GM12878 (cell line): ENCODE data around the gene FAF1. TPM values are rescaled to one million over a fixed set of nuclear protein-coding genes. Genes with fewer than 3 reads are reported as not detected.

Experiments
- ATAC-seq: fragments of 200-7000 bp; cut with Tn5 transposase; 3 replicates; pipeline ENCODE4 v1.9.1; 2020; ENCODE audit warnings: mild to moderate bottlenecking, moderate library complexity
- BruUV-seq: library from RNA; stranded (reverse); fragments of 400-500 nt; replicated peaks from 2 replicates; lab custom pipeline; 2021; lab: Mats Ljungman, UMichigan
- CTCF ChIA-PET: fragments of 300-600 bp; sonication (Branson Sonifier 250); formaldehyde crosslinking; extraction: SDS; loops from one replicate; lab custom pipeline; 2021; ENCODE audit warnings: inconsistent platforms; lab: Yijun Ruan, JAX
- POLR2A ChIA-PET: fragments of 350-600 bp; formaldehyde crosslinking; extraction: SDS; loops from one replicate; lab custom pipeline; 2021; ENCODE audit warnings: inconsistent platforms; lab: Charles Lee
- RAD21 ChIA-PET: fragments of 300-600 bp; sonication (Branson Sonifier 250); formaldehyde crosslinking; loops from one replicate; lab custom pipeline; 2023; ENCODE audit warnings: antibody characterized with exemption; ENCODE audit not compliant: unreplicated experiment; lab: Charles Lee
- SMC1A ChIA-PET: fragments of 300-600 bp; sonication (Branson Sonifier 250); formaldehyde crosslinking; loops from one replicate; lab custom pipeline; 2023; ENCODE audit not compliant: unreplicated experiment, uncharacterized antibody; lab: Charles Lee
- DNase-seq: peaks from one replicate; pipeline ENCODE4 v3.0.0-alpha.2; 2011; ENCODE audit warnings: low read depth, low spot score
- FAIRE-seq: peaks from 3 replicates; lab custom pipeline; 2011; peaks lifted over from hg19 to GRCh38; lab: Jason Lieb, UNC
- H2AFZ ChIP-seq: 2 replicates; pipeline ENCODE4 v1.6.0; 2011; ENCODE audit warnings: low read depth, low read length, control low read depth; ENCODE audit not compliant: control insufficient read depth
- H3K27ac ChIP-seq: 2 replicates; pipeline ENCODE4 v1.5.1; 2011; ENCODE audit warnings: control low read depth; ENCODE audit not compliant: control insufficient read depth, insufficient read depth
- H3K27me3 ChIP-seq, 2 experiments: replicated peaks in 1 of 2; 2 replicates each; pipeline versions ENCODE4 v1.6.0 to v1.6.1; 2011; ENCODE audit warnings: low read length in 1 of 2; ENCODE audit not compliant: control insufficient read depth in 2 of 2, insufficient read depth in 2 of 2
- H3K36me3 ChIP-seq, 2 experiments: 2 replicates each; pipeline ENCODE4 v1.5.1; 2011; ENCODE audit warnings: low read length in 1 of 2; ENCODE audit not compliant: control insufficient read depth in 2 of 2, insufficient read depth in 2 of 2
- H3K4me1 ChIP-seq: 2 replicates; pipeline ENCODE4 v1.6.1; 2011; ENCODE audit warnings: mild to moderate bottlenecking, low read length, moderate library complexity, mixed read lengths; ENCODE audit not compliant: control insufficient read depth, insufficient read depth
- H3K4me2 ChIP-seq: 2 replicates; pipeline ENCODE4 v1.6.0; 2011; ENCODE audit warnings: control low read depth; ENCODE audit not compliant: control insufficient read depth, insufficient read depth
- H3K4me3 ChIP-seq: fragments of 200-600 bp; sonication (generic); 2 replicates; pipeline ENCODE4 v1.5.1; 2016
- H3K79me2 ChIP-seq: 2 replicates; pipeline ENCODE4 v1.6.0; 2011; ENCODE audit warnings: low read length; ENCODE audit not compliant: control insufficient read depth, insufficient read depth
- H3K9ac ChIP-seq: 2 replicates; pipeline ENCODE4 v1.8.0; 2011; ENCODE audit warnings: low read length, control low read depth, mixed read lengths; ENCODE audit not compliant: control insufficient read depth, insufficient read depth
- H3K9me3 ChIP-seq: replicated peaks from 3 replicates; pipeline ENCODE4 v1.5.1; 2011; ENCODE audit warnings: mild to moderate bottlenecking, low read length; ENCODE audit not compliant: control insufficient read depth, insufficient read depth
- H4K20me1 ChIP-seq: 2 replicates; pipeline ENCODE4 v1.6.0; 2011; ENCODE audit not compliant: control insufficient read depth, insufficient read depth
- FOS ChIP-seq: IDR thresholded peaks from 3 replicates; pipeline ENCODE4 v1.6.1; 2011; ENCODE audit warnings: borderline replicate concordance; ENCODE audit not compliant: insufficient read length; ENCODE audit errors: extremely low read depth
- GATAD2B ChIP-seq: fragments of 450-650 bp; conservative IDR thresholded peaks from 2 replicates; pipeline ENCODE4 v1.6.1; 2017; ENCODE audit warnings: low read depth, mild to moderate bottlenecking, moderate library complexity
- NBN ChIP-seq: fragments of 450-650 bp; IDR thresholded peaks from 2 replicates; pipeline ENCODE4 v1.6.1; 2016
- NFYA ChIP-seq: IDR thresholded peaks from 2 replicates; pipeline ENCODE4 v1.6.1; 2011; ENCODE audit warnings: low read depth, mild to moderate bottlenecking, low read length, improper control_type of control experiment, borderline replicate concordance
- NFYB ChIP-seq: IDR thresholded peaks from 2 replicates; pipeline ENCODE4 v1.6.1; 2011; ENCODE audit warnings: low read depth, mild to moderate bottlenecking, low read length, improper control_type of control experiment, moderate library complexity; ENCODE audit not compliant: insufficient read depth
- RAD51 ChIP-seq: fragments of 450-650 bp; IDR thresholded peaks from 2 replicates; pipeline ENCODE4 v1.6.1; 2016; ENCODE audit warnings: moderate library complexity, mild to moderate bottlenecking, inconsistent platforms
- whole genome bisulfite sequencing: methylation state at CpG from one replicate; pipeline ENCODE4 v1.1.6; 2016; ENCODE audit warnings: low lambda C conversion rate; ENCODE audit not compliant: insufficient replicate concordance, insufficient coverage; ENCODE audit errors: missing lambda C conversion rate; 5-methylcytosine and 5-hydroxymethylcytosine counted together
- in situ Hi-C: fragments of 300-500 bp; cut with MboI; formaldehyde crosslinking; loops from 9 replicates; pipeline ENCODE4 v1.14.3; 2018; ENCODE audit warnings: mixed read lengths
- intact Hi-C: fragments of 100-400 bp; cut with micrococcal nuclease; formaldehyde crosslinking; loops from one replicate; pipeline ENCODE4 v1.14.2; 2022; ENCODE audit not compliant: unreplicated experiment
- polyA plus RNA-seq, 11 experiments: library from polyadenylated mRNA; depleted of rRNA in 4 of 11; unstranded in 6 of 11; stranded (reverse) in 5 of 11; fragments of >200 nt; fragmentation: Nextera tagmentation in 4 of 11; fragmentation: Illumina TruSeq in 1 of 11; extraction: Ambion mirVana in 4 of 11; extraction: Trizol in 1 of 11; gene quantifications; 1 replicate in 1 of 11; 2 replicates in 10 of 11; pipeline versions ENCODE4 v1.2.1 to v1.2.3, GENCODE V29; 2011 to 2016; ENCODE audit warnings: inconsistent platforms in 2 of 11, missing spikeins in 2 of 11, low read depth in 1 of 11
- total RNA-seq, 4 experiments: library from RNA; depleted of rRNA in 3 of 4; stranded (reverse); fragments of >200 nt in 3 of 4; fragmentation: Illumina TruSeq in 1 of 4; extraction: Trizol in 1 of 4; gene quantifications; 2 replicates each; pipeline versions ENCODE4 v1.2.1 to v1.2.3, GENCODE V29; 2013 to 2021
- TF ChIP-seq, protein P1 (sequence below): fragments of 150-350 bp; IDR thresholded peaks from 2 replicates; pipeline ENCODE4 v1.6.1; 2014; ENCODE audit warnings: mild to moderate bottlenecking, low read depth, low read length
- TF ChIP-seq, protein P2 (sequence below), 3 experiments: IDR thresholded peaks in 2 of 3; conservative IDR thresholded peaks in 1 of 3; 2 replicates each; pipeline ENCODE4 v1.5.1; 2011; ENCODE audit warnings: low read depth in 3 of 3, low read length in 3 of 3, mild to moderate bottlenecking in 3 of 3, control low read depth in 2 of 3, moderate library complexity in 2 of 3, inconsistent platforms in 1 of 3, mixed read lengths in 1 of 3; ENCODE audit not compliant: control insufficient read depth in 2 of 3, insufficient read depth in 1 of 3; ENCODE audit errors: extremely low read depth in 1 of 3
- TF ChIP-seq, protein P3 (sequence below): fragments of 150-350 bp; IDR thresholded peaks from 2 replicates; pipeline ENCODE4 v1.6.1; 2016; ENCODE audit warnings: low read depth, low read length

The FAF1 gene
- total and polyA plus RNA-seq, 10 of the 15 experiments (the other 5 are each of a cell fraction or from before 2014, with no cell fraction given): 8.6 to 54.5 (median 23.7) TPM

GRCh38 chr1:50491142-50491541 lies 468.9 kb downstream of the FAF1 start:
- TF ChIP-seq FOS: no peak
- TF ChIP-seq NFYB: no peak
- TF ChIP-seq NFYA: no peak
- TF ChIP-seq GATAD2B: no peak

DNA sequence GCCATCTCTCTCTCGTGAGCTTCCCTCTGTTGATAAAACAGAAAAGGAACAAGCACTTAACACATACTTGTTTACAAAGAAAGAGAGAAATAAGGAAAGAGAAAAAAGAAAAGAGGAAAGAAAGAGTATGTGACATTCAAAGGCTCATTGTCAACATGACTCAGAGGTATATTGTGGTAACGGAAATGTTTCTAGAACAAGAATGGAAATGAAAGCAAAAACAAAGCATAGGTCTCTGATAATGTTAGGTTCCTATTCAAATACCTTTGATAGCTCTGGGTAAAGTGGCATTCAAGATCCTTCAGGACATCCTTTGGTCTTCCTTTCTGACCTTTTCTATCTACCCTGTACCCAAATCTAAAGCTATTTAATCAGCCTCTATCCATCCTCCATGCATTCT lies 469.4 kb downstream of the FAF1 start:
- peaks cover 0 to 5% of the 10 kb centered on the region in 2 experiments; a peak in 1 of 4 replicates for H3K36me3 ChIP-seq
- in situ Hi-C loops (no loop called here), intact Hi-C loops (no loop called here)
- no peaks in the 10 kb centered on the region for H3K27me3 ChIP-seq
- DNase-seq (no peak), FAIRE-seq (no peak), ATAC-seq (no peak)
- H3K4me2 ChIP-seq: no peak overlapping the region
- no peak overlapping the region for H3K9ac ChIP-seq
- no peak overlapping the region for H3K4me3 ChIP-seq
- no peak overlapping the region; the same call in 1 of the 2 replicates for H3K27ac ChIP-seq
- H3K9me3 ChIP-seq: no peaks in the 10 kb centered on the region
- no peaks in the 10 kb centered on the region for H3K79me2 ChIP-seq
- ChIA-PET RAD21 (no interaction called here), SMC1A (interaction anchor here (0.6 to 1.2 kb wide), 4 partner anchors 8 to 113 kb away, joined by 3 to 4 read pairs (median 3); no protein-coding TSS in a partner anchor), POLR2A (no interaction called here), CTCF (interaction anchor here (2.2 kb wide), 1 partner anchor 16 kb away, joined by 4 read pairs; no protein-coding TSS in a partner anchor)
- H3K4me1 ChIP-seq: no peaks in the 10 kb centered on the region
- WGBS: 98% methylated on average over 2 of the region's 2 CpGs
- no TSS peak for BruUV-seq
- H4K20me1 ChIP-seq: no peaks in the 10 kb centered on the region
- H2AFZ ChIP-seq: no peak overlapping the region
- TF ChIP-seq FOS (no peak), NBN (no peak), RAD51 (no peak), NFYA (no peak)
- TF ChIP-seq, protein P1, sequence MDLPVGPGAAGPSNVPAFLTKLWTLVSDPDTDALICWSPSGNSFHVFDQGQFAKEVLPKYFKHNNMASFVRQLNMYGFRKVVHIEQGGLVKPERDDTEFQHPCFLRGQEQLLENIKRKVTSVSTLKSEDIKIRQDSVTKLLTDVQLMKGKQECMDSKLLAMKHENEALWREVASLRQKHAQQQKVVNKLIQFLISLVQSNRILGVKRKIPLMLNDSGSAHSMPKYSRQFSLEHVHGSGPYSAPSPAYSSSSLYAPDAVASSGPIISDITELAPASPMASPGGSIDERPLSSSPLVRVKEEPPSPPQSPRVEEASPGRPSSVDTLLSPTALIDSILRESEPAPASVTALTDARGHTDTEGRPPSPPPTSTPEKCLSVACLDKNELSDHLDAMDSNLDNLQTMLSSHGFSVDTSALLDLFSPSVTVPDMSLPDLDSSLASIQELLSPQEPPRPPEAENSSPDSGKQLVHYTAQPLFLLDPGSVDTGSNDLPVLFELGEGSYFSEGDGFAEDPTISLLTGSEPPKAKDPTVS: no peak
- TF ChIP-seq, protein P2, sequence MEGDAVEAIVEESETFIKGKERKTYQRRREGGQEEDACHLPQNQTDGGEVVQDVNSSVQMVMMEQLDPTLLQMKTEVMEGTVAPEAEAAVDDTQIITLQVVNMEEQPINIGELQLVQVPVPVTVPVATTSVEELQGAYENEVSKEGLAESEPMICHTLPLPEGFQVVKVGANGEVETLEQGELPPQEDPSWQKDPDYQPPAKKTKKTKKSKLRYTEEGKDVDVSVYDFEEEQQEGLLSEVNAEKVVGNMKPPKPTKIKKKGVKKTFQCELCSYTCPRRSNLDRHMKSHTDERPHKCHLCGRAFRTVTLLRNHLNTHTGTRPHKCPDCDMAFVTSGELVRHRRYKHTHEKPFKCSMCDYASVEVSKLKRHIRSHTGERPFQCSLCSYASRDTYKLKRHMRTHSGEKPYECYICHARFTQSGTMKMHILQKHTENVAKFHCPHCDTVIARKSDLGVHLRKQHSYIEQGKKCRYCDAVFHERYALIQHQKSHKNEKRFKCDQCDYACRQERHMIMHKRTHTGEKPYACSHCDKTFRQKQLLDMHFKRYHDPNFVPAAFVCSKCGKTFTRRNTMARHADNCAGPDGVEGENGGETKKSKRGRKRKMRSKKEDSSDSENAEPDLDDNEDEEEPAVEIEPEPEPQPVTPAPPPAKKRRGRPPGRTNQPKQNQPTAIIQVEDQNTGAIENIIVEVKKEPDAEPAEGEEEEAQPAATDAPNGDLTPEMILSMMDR (IDR thresholded peaks at IDR 0.05 in 2 of 3, conservative IDR thresholded peaks at IDR 0.05 in 1 of 3; ENCODE audit: control insufficient read depth in 2 of 3, extremely low read depth in 1 of 3, insufficient read depth in 1 of 3, low read depth in 3 of 3, low read length in 3 of 3): no peak
- TF ChIP-seq, protein P3, sequence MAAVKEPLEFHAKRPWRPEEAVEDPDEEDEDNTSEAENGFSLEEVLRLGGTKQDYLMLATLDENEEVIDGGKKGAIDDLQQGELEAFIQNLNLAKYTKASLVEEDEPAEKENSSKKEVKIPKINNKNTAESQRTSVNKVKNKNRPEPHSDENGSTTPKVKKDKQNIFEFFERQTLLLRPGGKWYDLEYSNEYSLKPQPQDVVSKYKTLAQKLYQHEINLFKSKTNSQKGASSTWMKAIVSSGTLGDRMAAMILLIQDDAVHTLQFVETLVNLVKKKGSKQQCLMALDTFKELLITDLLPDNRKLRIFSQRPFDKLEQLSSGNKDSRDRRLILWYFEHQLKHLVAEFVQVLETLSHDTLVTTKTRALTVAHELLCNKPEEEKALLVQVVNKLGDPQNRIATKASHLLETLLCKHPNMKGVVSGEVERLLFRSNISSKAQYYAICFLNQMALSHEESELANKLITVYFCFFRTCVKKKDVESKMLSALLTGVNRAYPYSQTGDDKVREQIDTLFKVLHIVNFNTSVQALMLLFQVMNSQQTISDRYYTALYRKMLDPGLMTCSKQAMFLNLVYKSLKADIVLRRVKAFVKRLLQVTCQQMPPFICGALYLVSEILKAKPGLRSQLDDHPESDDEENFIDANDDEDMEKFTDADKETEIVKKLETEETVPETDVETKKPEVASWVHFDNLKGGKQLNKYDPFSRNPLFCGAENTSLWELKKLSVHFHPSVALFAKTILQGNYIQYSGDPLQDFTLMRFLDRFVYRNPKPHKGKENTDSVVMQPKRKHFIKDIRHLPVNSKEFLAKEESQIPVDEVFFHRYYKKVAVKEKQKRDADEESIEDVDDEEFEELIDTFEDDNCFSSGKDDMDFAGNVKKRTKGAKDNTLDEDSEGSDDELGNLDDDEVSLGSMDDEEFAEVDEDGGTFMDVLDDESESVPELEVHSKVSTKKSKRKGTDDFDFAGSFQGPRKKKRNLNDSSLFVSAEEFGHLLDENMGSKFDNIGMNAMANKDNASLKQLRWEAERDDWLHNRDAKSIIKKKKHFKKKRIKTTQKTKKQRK: no peak

More at GRCh38 chr1:50491142-50491541, 468.9 kb downstream of the FAF1 start:
- DNase-seq (no peak), ATAC-seq (no peak), FAIRE-seq (no peak)
- POLR2A ChIA-PET: no interaction called here
- H3K4me3 ChIP-seq: no peak overlapping the region
- RAD21 ChIA-PET: no interaction called here
- H3K9me3 ChIP-seq: no peaks in the 10 kb centered on the region
- no TSS peak for BruUV-seq
- no peak overlapping the region for H3K9ac ChIP-seq
- H4K20me1 ChIP-seq: no peaks in the 10 kb centered on the region
- H3K4me1 ChIP-seq: no peaks in the 10 kb centered on the region
- intact Hi-C loops: no loop called here
- no peak overlapping the region for H3K4me2 ChIP-seq
- H3K79me2 ChIP-seq: no peaks in the 10 kb centered on the region
- no peak overlapping the region; the same call in 1 of the 2 replicates for H3K27ac ChIP-seq
- in situ Hi-C loops: no loop called here
- SMC1A ChIA-PET: interaction anchor here (0.6 to 1.2 kb wide), 3 partner anchors 10 to 112 kb away, joined by 3 to 4 read pairs (median 3); no protein-coding TSS in a partner anchor
- CTCF ChIA-PET: interaction anchor here (2.2 kb wide), 1 partner anchor 15 kb away, joined by 4 read pairs; no protein-coding TSS in a partner anchor
- no peaks in the 10 kb centered on the region for H3K27me3 ChIP-seq
- no peak overlapping the region for H2AFZ ChIP-seq
- peaks cover 0 to 5% of the 10 kb centered on the region in 2 experiments; a peak in 1 of 4 replicates for H3K36me3 ChIP-seq
